PC-9 (cell line): ENCODE results near the gene IRAK1.

Source experiments
- CTCF ChIP-seq: fragments of 200-600 bp; sonication (generic); conservative IDR thresholded peaks from 2 replicates; pipeline ENCODE4 v1.6.1; 2017; ENCODE audit warnings: mixed run types, antibody characterized with exemption, mild to moderate bottlenecking, moderate library complexity
- EZH2 ChIP-seq: fragments of 200-600 bp; sonication (generic); IDR thresholded peaks from 2 replicates; pipeline ENCODE4 v1.8.0; 2017; ENCODE audit warnings: antibody characterized with exemption, low read depth

- TF ChIP-seq CTCF (no peak), EZH2 (no peak)
Measured at GRCh38 chrX:153993079-153993478, 26.6 kb downstream of the IRAK1 start.
